HepG2 (cell line): Measurements from ENCODE around the gene VPS13C. TPM values are rescaled to one million over a fixed set of nuclear protein-coding genes. Genes with fewer than 3 reads are reported as not detected.

Experiments used
- ATAC-seq: fragments of 200-7000 bp; cut with Tn5 transposase; 3 replicates; pipeline ENCODE4 v1.9.1; 2020; ENCODE audit warnings: mild to moderate bottlenecking, moderate library complexity
- BruUV-seq: library from RNA; stranded (reverse); fragments of 400-500 nt; replicated peaks from 2 replicates; lab custom pipeline; 2021; lab: Mats Ljungman, UMichigan
- CTCF ChIA-PET: fragments of 300-600 bp; formaldehyde crosslinking; extraction: SDS; loops from one replicate; lab custom pipeline; 2021; ENCODE audit warnings: low total read pairs, inconsistent platforms, low intra/inter-chr PET ratio; lab: Yijun Ruan, JAX
- POLR2A ChIA-PET: fragments of 350-600 bp; sonication (Branson Sonifier 250); formaldehyde crosslinking; loops from one replicate; lab custom pipeline; 2020; ENCODE audit warnings: antibody characterized with exemption, inconsistent platforms; lab: Yijun Ruan, JAX
- DNase-seq: peaks from one replicate; pipeline ENCODE4 v3.0.0-alpha.2; 2015; ENCODE audit warnings: low spot score
- FAIRE-seq: peaks from 3 replicates; lab custom pipeline; 2011; peaks lifted over from hg19 to GRCh38; lab: Jason Lieb, UNC
- H2AFZ ChIP-seq: one replicate; pipeline ENCODE4 v1.6.1; 2011; ENCODE audit warnings: low read length, inconsistent platforms
- H3K27ac ChIP-seq: fragments of 300-600 bp; 3 replicates; pipeline ENCODE4 v1.8.0; 2011; ENCODE audit warnings: mixed run types, mild to moderate bottlenecking, mixed read lengths, low read length, inconsistent platforms; ENCODE audit not compliant: insufficient read depth; ENCODE audit errors: extremely low read length
- H3K27me3 ChIP-seq, 2 experiments: fragments of 200-600 bp in 1 of 2; 2 replicates in 1 of 2; 3 replicates in 1 of 2; pipeline versions ENCODE4 v1.6.0 to v1.8.0; 2011; ENCODE audit warnings: low read length in 2 of 2, mild to moderate bottlenecking in 2 of 2, moderate library complexity in 2 of 2, inconsistent platforms in 1 of 2; ENCODE audit not compliant: insufficient read depth in 2 of 2, control insufficient read depth in 1 of 2
- H3K36me3 ChIP-seq, 2 experiments: fragments of 200-600 bp in 1 of 2; replicated peaks in 1 of 2; 2 replicates in 1 of 2; 3 replicates in 1 of 2; pipeline versions ENCODE4 v1.5.1 to v1.8.0; 2011; ENCODE audit warnings: low read length in 2 of 2, inconsistent platforms in 1 of 2; ENCODE audit not compliant: insufficient read depth in 2 of 2, control insufficient read depth in 1 of 2
- H3K4me1 ChIP-seq: 2 replicates; pipeline ENCODE4 v1.5.1; 2012; ENCODE audit warnings: low read length, inconsistent platforms; ENCODE audit not compliant: insufficient read depth
- H3K4me2 ChIP-seq: 2 replicates; pipeline ENCODE4 v1.6.0; 2011; ENCODE audit warnings: low read depth, low read length, inconsistent platforms
- H3K4me3 ChIP-seq, 3 experiments: fragments of 200-600 bp in 1 of 3; sonication (generic), shearing (Covaris generic) in 1 of 3; replicated peaks in 1 of 3; 2 replicates each; pipeline ENCODE4 v1.5.1; 2011 to 2016; ENCODE audit warnings: low read length in 3 of 3, inconsistent platforms in 2 of 3, low read depth in 2 of 3, mild to moderate bottlenecking in 2 of 3, control low read depth in 1 of 3, mixed read lengths in 1 of 3; ENCODE audit not compliant: insufficient read depth in 1 of 3
- H3K79me2 ChIP-seq: one replicate; pipeline ENCODE4 v1.6.1; 2011; ENCODE audit warnings: low read length, inconsistent platforms; ENCODE audit not compliant: insufficient read depth
- H3K9ac ChIP-seq: 2 replicates; pipeline ENCODE4 v1.6.0; 2011; ENCODE audit warnings: mild to moderate bottlenecking, low read depth, low read length, inconsistent platforms; ENCODE audit not compliant: insufficient read depth
- H3K9me3 ChIP-seq: 2 replicates; pipeline ENCODE4 v1.5.1; 2012; ENCODE audit warnings: mild to moderate bottlenecking, low read length
- H4K20me1 ChIP-seq: 2 replicates; pipeline ENCODE4 v1.6.0; 2011; ENCODE audit warnings: inconsistent platforms, mild to moderate bottlenecking, low read length, moderate library complexity; ENCODE audit not compliant: insufficient read depth
- CBFB ChIP-seq: sonication (generic); formaldehyde crosslinking; IDR thresholded peaks from 2 replicates; pipeline ENCODE4 v1.4.0; 2020; ENCODE audit warnings: missing genetic modification reagents
- CREB1 ChIP-seq, 2 experiments: fragments of 450-650 bp in 1 of 2; IDR thresholded peaks; 2 replicates each; pipeline ENCODE4 v1.6.1; 2016 to 2017; ENCODE audit warnings: control low read depth in 1 of 2, mild to moderate bottlenecking in 1 of 2, missing compliant biosample characterization in 1 of 2, missing genetic modification characterization in 1 of 2
- DMAP1 ChIP-seq: IDR thresholded peaks from 2 replicates; pipeline ENCODE4 v1.6.1; 2016
- HNF1B ChIP-seq: sonication (generic); formaldehyde crosslinking; IDR thresholded peaks from 2 replicates; pipeline ENCODE4 v1.5.1; 2020; ENCODE audit warnings: mild to moderate bottlenecking, moderate library complexity, missing genetic modification reagents
- HNF4A ChIP-seq: sonication (generic); formaldehyde crosslinking; IDR thresholded peaks from 2 replicates; pipeline ENCODE4 v1.4.0; 2020; ENCODE audit warnings: missing genetic modification reagents
- HNRNPL ChIP-seq: fragments of 200-400 bp; formaldehyde crosslinking; IDR thresholded peaks from 2 replicates; pipeline ENCODE4 v1.6.1; 2017; ENCODE audit warnings: mild to moderate bottlenecking, low read depth, low read length
- MIER3 ChIP-seq: IDR thresholded peaks from 2 replicates; pipeline ENCODE4 v1.6.1; 2016; ENCODE audit warnings: missing compliant biosample characterization, borderline replicate concordance
- NBN ChIP-seq: fragments of 450-650 bp; conservative IDR thresholded peaks from 2 replicates; pipeline ENCODE4 v1.6.1; 2017
- PHF5A ChIP-seq: IDR thresholded peaks from one replicate; pipeline ENCODE4 v1.6.1; 2018; ENCODE audit warnings: low read depth, missing genetic modification reagents; ENCODE audit not compliant: unreplicated experiment
- YEATS2 ChIP-seq: sonication (generic); formaldehyde crosslinking; IDR thresholded peaks from 2 replicates; pipeline ENCODE4 v1.4.0; 2020; ENCODE audit warnings: missing genetic modification reagents, borderline replicate concordance
- ZNF672 ChIP-seq: sonication (generic); formaldehyde crosslinking; IDR thresholded peaks from 2 replicates; pipeline ENCODE4 v1.8.1; 2022; ENCODE audit warnings: missing genetic modification reagents
- WGBS: methylation state at CpG from one replicate; pipeline ENCODE4 v1.1.6; 2017; ENCODE audit warnings: low lambda C conversion rate; 5-methylcytosine and 5-hydroxymethylcytosine counted together
- in situ Hi-C: cut with HindIII; loops from 2 replicates; pipeline ENCODE4 v1.10.0; 2017; ENCODE audit warnings: low pct_unique_long_range_greater_than_20kb; ENCODE audit not compliant: extremely low pct_ligation_motif_present
- intact Hi-C: fragments of 100-400 bp; cut with micrococcal nuclease; formaldehyde crosslinking; loops from one replicate; pipeline ENCODE4 v1.10.0; 2022; ENCODE audit not compliant: unreplicated experiment
- polyA plus RNA-seq, 8 experiments: library from polyadenylated mRNA; depleted of rRNA in 3 of 8; stranded (reverse) in 7 of 8; unstranded in 1 of 8; fragments of >200 nt; fragmentation: Illumina TruSeq in 4 of 8; extraction: Trizol in 4 of 8; gene quantifications; 2 replicates each; pipeline versions ENCODE4 v1.2.1 to v1.2.3, GENCODE V29; 2011 to 2016; ENCODE audit warnings: low read depth in 4 of 8, missing spikeins in 1 of 8, mixed read lengths in 1 of 8; ENCODE audit not compliant: insufficient read depth in 1 of 8
- total RNA-seq, 5 experiments: library from RNA; depleted of rRNA; stranded (reverse); fragments of >200 nt; fragmentation: Illumina TruSeq; extraction: Trizol; gene quantifications; 2 replicates each; pipeline ENCODE4 v1.2.3, GENCODE V29; 2016; ENCODE audit warnings: low read depth in 1 of 5
- TF ChIP-seq, protein P1 (sequence below): sonication (generic); formaldehyde crosslinking; IDR thresholded peaks from 2 replicates; pipeline ENCODE4 v1.5.0; 2020; ENCODE audit warnings: missing genetic modification reagents
- TF ChIP-seq, protein P2 (sequence below): sonication (generic); formaldehyde crosslinking; IDR thresholded peaks from 2 replicates; pipeline ENCODE4 v1.4.0; 2020; ENCODE audit warnings: missing genetic modification reagents, borderline replicate concordance
- TF ChIP-seq, protein P3 (sequence below): sonication (generic); formaldehyde crosslinking; IDR thresholded peaks from 2 replicates; pipeline ENCODE4 v1.4.0; 2020; ENCODE audit warnings: missing genetic modification reagents, low read depth, mild to moderate bottlenecking, borderline replicate concordance

Gene VPS13C
- total and polyA plus RNA-seq, 2 of the 13 experiments (the other 11 are each of a cell fraction or from before 2014, with no cell fraction given) = 10.9 to 26.8 TPM

DNA sequence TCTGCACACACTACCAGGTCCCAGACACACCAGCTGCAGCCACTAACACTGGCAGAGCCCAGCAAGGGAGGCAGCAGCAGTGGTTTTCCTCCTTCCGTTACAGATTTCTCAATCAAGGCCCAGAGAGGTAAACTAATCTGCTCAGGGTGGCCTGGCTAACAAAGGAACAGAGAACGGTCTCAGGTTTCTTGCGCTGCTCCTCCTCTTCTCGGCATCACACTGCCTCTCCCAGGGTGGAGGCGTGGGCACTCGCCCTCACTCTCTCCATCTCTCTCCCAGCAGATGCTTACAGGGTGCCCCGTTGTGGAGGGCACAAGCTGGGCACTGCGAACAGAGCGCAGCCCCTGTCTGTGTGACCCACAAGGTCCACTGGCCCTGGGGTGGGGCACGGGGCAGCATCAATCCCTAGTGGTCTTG, 228.7 kb downstream of the VPS13C start (continued):
- TF ChIP-seq HNF1B (CRISPR knock-in tag) (no peak), PHF5A (CRISPR knock-in tag) (no peak), DMAP1 (no peak), NBN (no peak), CREB1 (IDR thresholded peaks at IDR 0.05) (no peak), CREB1 (CRISPR knock-in tag; IDR thresholded peaks at IDR 0.05) (no peak)
- TF ChIP-seq, protein P1, sequence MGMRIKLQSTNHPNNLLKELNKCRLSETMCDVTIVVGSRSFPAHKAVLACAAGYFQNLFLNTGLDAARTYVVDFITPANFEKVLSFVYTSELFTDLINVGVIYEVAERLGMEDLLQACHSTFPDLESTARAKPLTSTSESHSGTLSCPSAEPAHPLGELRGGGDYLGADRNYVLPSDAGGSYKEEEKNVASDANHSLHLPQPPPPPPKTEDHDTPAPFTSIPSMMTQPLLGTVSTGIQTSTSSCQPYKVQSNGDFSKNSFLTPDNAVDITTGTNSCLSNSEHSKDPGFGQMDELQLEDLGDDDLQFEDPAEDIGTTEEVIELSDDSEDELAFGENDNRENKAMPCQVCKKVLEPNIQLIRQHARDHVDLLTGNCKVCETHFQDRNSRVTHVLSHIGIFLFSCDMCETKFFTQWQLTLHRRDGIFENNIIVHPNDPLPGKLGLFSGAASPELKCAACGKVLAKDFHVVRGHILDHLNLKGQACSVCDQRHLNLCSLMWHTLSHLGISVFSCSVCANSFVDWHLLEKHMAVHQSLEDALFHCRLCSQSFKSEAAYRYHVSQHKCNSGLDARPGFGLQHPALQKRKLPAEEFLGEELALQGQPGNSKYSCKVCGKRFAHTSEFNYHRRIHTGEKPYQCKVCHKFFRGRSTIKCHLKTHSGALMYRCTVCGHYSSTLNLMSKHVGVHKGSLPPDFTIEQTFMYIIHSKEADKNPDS (CRISPR knock-in tag) = no peak

DNA sequence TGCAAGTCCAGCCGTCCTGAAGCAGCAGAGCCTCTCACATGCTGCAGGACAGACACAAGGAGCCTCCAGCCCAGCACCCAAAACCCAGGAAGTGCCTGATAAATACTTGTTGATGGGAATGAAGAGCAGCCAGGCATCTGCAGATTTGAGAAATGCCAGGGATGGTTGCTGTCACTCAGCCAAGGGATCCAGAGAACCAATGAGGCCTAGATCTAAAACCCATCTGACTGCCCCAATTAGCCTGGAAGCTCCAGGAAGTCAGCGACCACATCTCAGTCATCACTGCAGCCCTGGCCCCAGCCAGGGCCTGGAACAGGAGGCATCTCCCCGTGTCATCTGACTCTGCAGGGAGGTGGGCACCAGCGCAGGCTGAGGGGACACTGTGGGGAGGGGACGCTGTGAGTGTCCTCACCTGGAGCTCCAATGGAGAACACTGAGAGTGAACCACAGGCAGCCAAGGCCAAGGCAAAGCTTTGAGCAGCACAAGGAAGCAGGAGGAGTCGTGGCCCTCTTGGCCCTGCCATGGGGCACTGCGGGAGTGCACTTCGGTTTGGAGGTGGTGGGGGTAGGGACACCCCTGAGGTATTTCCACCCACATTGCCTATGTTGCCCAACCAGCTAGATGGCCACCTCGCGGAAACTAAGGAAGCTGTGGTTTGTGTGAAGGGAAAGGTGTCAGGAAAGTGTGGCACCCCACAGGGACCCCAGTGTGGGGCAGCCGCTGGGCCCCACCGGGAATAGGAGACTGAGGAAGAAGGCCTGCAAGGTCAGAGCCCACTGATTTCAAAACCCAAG, 229.5 kb downstream of the VPS13C start:
- Histone ChIP-seq H2AFZ (no peak overlapping the region), H3K9me3 (no peaks in the 10 kb centered on the region), H3K36me3 (no peaks in the 10 kb centered on the region), H4K20me1 (no peaks in the 10 kb centered on the region), H3K4me3 (no peak overlapping the region), H3K4me1 (0 out of 2 replicates have a peak, but pooled peaks cover 12% of the 10 kb centered on the region), H3K4me2 (no peak overlapping the region), H3K79me2 (no peaks in the 10 kb centered on the region), H3K27me3 (peaks cover 3 to 23% of the 10 kb centered on the region in 2 experiments; a peak in 2 of 5 replicates), H3K9ac (no peak overlapping the region), H3K27ac (no peak overlapping the region)
- DNase-seq (no peak), FAIRE-seq (no peak), ATAC-seq (no peak)
- in situ Hi-C loops = loop anchor here (25.0 kb wide), 1 partner anchor 668 kb away; no protein-coding TSS in a partner anchor
- WGBS = 59% methylated on average over 4 of the region's 12 CpGs
- ChIA-PET CTCF (no interaction called here), POLR2A (no interaction called here)
- intact Hi-C loops = no loop called here
- BruUV-seq = no TSS peak
- no peak for TF ChIP-seq MIER3 (CRISPR knock-in tag)
- TF ChIP-seq, protein P2, sequence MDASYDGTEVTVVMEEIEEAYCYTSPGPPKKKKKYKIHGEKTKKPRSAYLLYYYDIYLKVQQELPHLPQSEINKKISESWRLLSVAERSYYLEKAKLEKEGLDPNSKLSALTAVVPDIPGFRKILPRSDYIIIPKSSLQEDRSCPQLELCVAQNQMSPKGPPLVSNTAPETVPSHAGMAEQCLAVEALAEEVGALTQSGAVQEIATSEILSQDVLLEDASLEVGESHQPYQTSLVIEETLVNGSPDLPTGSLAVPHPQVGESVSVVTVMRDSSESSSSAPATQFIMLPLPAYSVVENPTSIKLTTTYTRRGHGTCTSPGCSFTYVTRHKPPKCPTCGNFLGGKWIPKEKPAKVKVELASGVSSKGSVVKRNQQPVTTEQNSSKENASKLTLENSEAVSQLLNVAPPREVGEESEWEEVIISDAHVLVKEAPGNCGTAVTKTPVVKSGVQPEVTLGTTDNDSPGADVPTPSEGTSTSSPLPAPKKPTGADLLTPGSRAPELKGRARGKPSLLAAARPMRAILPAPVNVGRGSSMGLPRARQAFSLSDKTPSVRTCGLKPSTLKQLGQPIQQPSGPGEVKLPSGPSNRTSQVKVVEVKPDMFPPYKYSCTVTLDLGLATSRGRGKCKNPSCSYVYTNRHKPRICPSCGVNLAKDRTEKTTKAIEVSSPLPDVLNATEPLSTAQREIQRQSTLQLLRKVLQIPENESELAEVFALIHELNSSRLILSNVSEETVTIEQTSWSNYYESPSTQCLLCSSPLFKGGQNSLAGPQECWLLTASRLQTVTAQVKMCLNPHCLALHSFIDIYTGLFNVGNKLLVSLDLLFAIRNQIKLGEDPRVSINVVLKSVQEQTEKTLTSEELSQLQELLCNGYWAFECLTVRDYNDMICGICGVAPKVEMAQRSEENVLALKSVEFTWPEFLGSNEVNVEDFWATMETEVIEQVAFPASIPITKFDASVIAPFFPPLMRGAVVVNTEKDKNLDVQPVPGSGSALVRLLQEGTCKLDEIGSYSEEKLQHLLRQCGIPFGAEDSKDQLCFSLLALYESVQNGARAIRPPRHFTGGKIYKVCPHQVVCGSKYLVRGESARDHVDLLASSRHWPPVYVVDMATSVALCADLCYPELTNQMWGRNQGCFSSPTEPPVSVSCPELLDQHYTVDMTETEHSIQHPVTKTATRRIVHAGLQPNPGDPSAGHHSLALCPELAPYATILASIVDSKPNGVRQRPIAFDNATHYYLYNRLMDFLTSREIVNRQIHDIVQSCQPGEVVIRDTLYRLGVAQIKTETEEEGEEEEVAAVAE (CRISPR knock-in tag) = no peak
- TF ChIP-seq HNRNPL = no peak
- TF ChIP-seq, protein P3, sequence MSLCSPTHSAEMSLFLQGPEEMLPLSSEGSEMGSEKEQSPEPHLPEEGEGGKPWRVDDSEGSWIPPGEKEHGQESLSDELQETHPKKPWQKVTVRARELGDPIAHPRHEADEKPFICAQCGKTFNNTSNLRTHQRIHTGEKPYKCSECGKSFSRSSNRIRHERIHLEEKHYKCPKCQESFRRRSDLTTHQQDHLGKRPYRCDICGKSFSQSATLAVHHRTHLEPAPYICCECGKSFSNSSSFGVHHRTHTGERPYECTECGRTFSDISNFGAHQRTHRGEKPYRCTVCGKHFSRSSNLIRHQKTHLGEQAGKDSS (CRISPR knock-in tag) = no peak
- TF ChIP-seq ZNF672 = no peak
- TF ChIP-seq HNF4A (CRISPR knock-in tag) = no peak
- no peak for TF ChIP-seq CBFB (CRISPR knock-in tag)
- no peak for TF ChIP-seq YEATS2 (CRISPR knock-in tag)
